GM23248 (cell line): ENCODE results near the gene FAM120C. TPM values are rescaled to one million over a fixed set of nuclear protein-coding genes. Genes with fewer than 3 reads are reported as not detected.

Experiments
- DNase-seq: peaks from one replicate; pipeline ENCODE4 v3.0.0-alpha.2; 2015
- H2AFZ ChIP-seq: fragments of 200-600 bp; sonication (generic); 2 replicates; pipeline ENCODE4 v1.6.1; 2016; ENCODE audit warnings: antibody characterized with exemption
- H3F3A ChIP-seq: fragments of 200-600 bp; sonication (generic); 2 replicates; pipeline ENCODE4 v1.6.1; 2016; ENCODE audit warnings: mild to moderate bottlenecking, antibody characterized with exemption, mixed run types; ENCODE audit not compliant: insufficient read depth
- H3K27ac ChIP-seq: fragments of 200-600 bp; sonication (generic); 2 replicates; pipeline ENCODE4 v1.5.1; 2016; ENCODE audit warnings: mild to moderate bottlenecking
- H3K27me3 ChIP-seq: fragments of 200-600 bp; sonication (generic); replicated peaks from 2 replicates; pipeline ENCODE4 v1.6.1; 2016; ENCODE audit warnings: mild to moderate bottlenecking; ENCODE audit not compliant: insufficient read depth
- H3K36me3 ChIP-seq: fragments of 200-600 bp; sonication (generic); 2 replicates; pipeline ENCODE4 v1.6.1; 2016; ENCODE audit warnings: low read depth, mild to moderate bottlenecking
- H3K4me1 ChIP-seq: fragments of 200-600 bp; sonication (generic); 2 replicates; pipeline ENCODE4 v1.6.1; 2016; ENCODE audit warnings: mild to moderate bottlenecking; ENCODE audit not compliant: insufficient read depth
- H3K4me2 ChIP-seq: fragments of 200-600 bp; sonication (generic); one replicate; pipeline ENCODE4 v1.6.1; 2016; ENCODE audit warnings: mild to moderate bottlenecking; ENCODE audit not compliant: unreplicated experiment
- H3K4me3 ChIP-seq: fragments of 200-600 bp; sonication (generic); 2 replicates; pipeline ENCODE4 v1.5.1; 2016; ENCODE audit warnings: mild to moderate bottlenecking
- H3K79me2 ChIP-seq: fragments of 200-600 bp; sonication (generic); 2 replicates; pipeline ENCODE4 v1.6.1; 2016; ENCODE audit warnings: mild to moderate bottlenecking; ENCODE audit not compliant: insufficient read depth
- H3K9ac ChIP-seq: fragments of 200-600 bp; sonication (generic); 2 replicates; pipeline ENCODE4 v1.6.1; 2016; ENCODE audit warnings: mild to moderate bottlenecking
- H3K9me2 ChIP-seq: fragments of 200-600 bp; sonication (generic); 2 replicates; pipeline ENCODE4 v1.6.1; 2016; ENCODE audit warnings: mixed run types, mild to moderate bottlenecking, moderate library complexity; ENCODE audit not compliant: insufficient read depth
- H3K9me3 ChIP-seq: fragments of 200-600 bp; sonication (generic); one replicate; pipeline ENCODE4 v1.6.1; 2017; ENCODE audit warnings: low read depth
- H4K20me1 ChIP-seq: fragments of 200-600 bp; sonication (generic); 2 replicates; pipeline ENCODE4 v1.6.0; 2016; ENCODE audit not compliant: insufficient read depth
- EZH2 ChIP-seq: fragments of 200-600 bp; sonication (generic); IDR thresholded peaks from 2 replicates; pipeline ENCODE4 v1.6.1; 2018; ENCODE audit warnings: antibody characterized with exemption, mild to moderate bottlenecking; ENCODE audit not compliant: insufficient read depth, poor library complexity, severe bottlenecking
- EZH2phosphoT487 ChIP-seq: fragments of 200-600 bp; sonication (generic); IDR thresholded peaks from 2 replicates; pipeline ENCODE4 v1.6.1; 2018; ENCODE audit warnings: antibody characterized with exemption, moderate library complexity, mild to moderate bottlenecking, low read depth; ENCODE audit not compliant: insufficient read depth
- WGBS, 2 experiments: methylation state at CpG; one replicate each; pipeline ENCODE4 v1.1.6; 2015 to 2017; ENCODE audit warnings: low lambda C conversion rate in 2 of 2, low coverage in 1 of 2; ENCODE audit errors: missing lambda C conversion rate in 2 of 2; 5-methylcytosine and 5-hydroxymethylcytosine counted together
- in situ Hi-C: fragments of 300-500 bp; cut with MboI; formaldehyde crosslinking; loops from 2 replicates; pipeline ENCODE4 v1.15.0; 2020
- polyA plus RNA-seq: library from polyadenylated mRNA; unstranded; fragments of >200 nt; fragmentation: Nextera tagmentation; extraction: Ambion mirVana; gene quantifications from 2 replicates; pipeline ENCODE4 v1.2.1, GENCODE V29; 2016
- total RNA-seq: library from RNA; depleted of rRNA; stranded (reverse); fragments of >200 nt; shearing (Covaris generic); gene quantifications from 2 replicates; pipeline ENCODE4 v1.2.3, GENCODE V29; 2014

FAM120C gene
- total and polyA plus RNA-seq, 2 experiments from 2014 or later, result 4.1 to 4.5 TPM

- in situ Hi-C loops, result loop anchor here (25.0 kb wide), 1 partner anchor 392 kb away; the partner anchor contains the start of gene TSR2
- TF ChIP-seq EZH2 (no peak), EZH2phosphoT487 (no peak)
Observed at GRCh38 chrX:54045563-54046228, 137.4 kb downstream of the FAM120C start.

GRCh38 chrX:54044877-54045338 is 138.1 kb downstream of the FAM120C start:
- H3F3A ChIP-seq, result no peaks in the 10 kb centered on the region; the same call in 1 of the 2 replicates
- in situ Hi-C loops, result loop anchor here (25.0 kb wide), 1 partner anchor 392 kb away; the partner anchor contains the start of gene TSR2
- WGBS, 2 experiments, result 0 to 2% methylated on average over 6 of the region's 10 CpGs

More at GRCh38 chrX:54045563-54046228, 137.4 kb downstream of the FAM120C start:
- DNase-seq, result no peak
- H3K9me2 ChIP-seq, result no peaks in the 10 kb centered on the region
- H3K36me3 ChIP-seq, result no peaks in the 10 kb centered on the region
- H3K4me2 ChIP-seq, result no peak overlapping the region
- H2AFZ ChIP-seq, result peak overlapping the region; percentile 97
- no peaks in the 10 kb centered on the region for H4K20me1 ChIP-seq
- no peak overlapping the region for H3K9ac ChIP-seq
- H3K4me3 ChIP-seq, result no peak overlapping the region
- WGBS, 2 experiments, result 91 to 94% methylated on average over 12 of the region's 12 CpGs
- H3K4me1 ChIP-seq, result no peaks in the 10 kb centered on the region
- no peaks in the 10 kb centered on the region; the same call in 1 of the 2 replicates for H3F3A ChIP-seq
- H3K27me3 ChIP-seq, result no peaks in the 10 kb centered on the region
- no peaks in the 10 kb centered on the region for H3K9me3 ChIP-seq
- H3K79me2 ChIP-seq, result peaks cover 8% of the 10 kb centered on the region
- no peak overlapping the region for H3K27ac ChIP-seq

GRCh38 chrX:54044126-54044876 is 138.8 kb downstream of the FAM120C start, which contains the start of gene PHF8:
PHF8 (minus strand) TSS chrX:54044473; CDS start chrX:54042728, 1,745 bp downstream.
- no peaks in the 10 kb centered on the region for H4K20me1 ChIP-seq
- H3K9me2 ChIP-seq, result no peaks in the 10 kb centered on the region
- H3K79me2 ChIP-seq, result peaks cover 8% of the 10 kb centered on the region
- peak within 1 kb of the TSS; percentile 99 for H3K9ac ChIP-seq
- H3F3A ChIP-seq, result no peaks in the 10 kb centered on the region; the same call in 1 of the 2 replicates
- peak within 1 kb of the TSS; percentile 89 for H3K4me3 ChIP-seq
- TF ChIP-seq EZH2phosphoT487 (no peak), EZH2 (no peak)
- DNase-seq, result peak; percentile 94
- 1 to 2% methylated on average over 31 to 42 of the region's 66 CpGs for WGBS, 2 experiments
- in situ Hi-C loops, result loop anchor here (25.0 kb wide), 1 partner anchor 393 kb away; the partner anchor contains the start of gene TSR2
- H3K36me3 ChIP-seq, result no peaks in the 10 kb centered on the region
- H3K4me2 ChIP-seq, result peak within 1 kb of the TSS; percentile 85
- H3K27ac ChIP-seq, result peak within 1 kb of the TSS; percentile 90
- peak within 1 kb of the TSS; percentile 97 for H2AFZ ChIP-seq
- no peaks in the 10 kb centered on the region for H3K9me3 ChIP-seq
- H3K4me1 ChIP-seq, result no peaks in the 10 kb centered on the region
- H3K27me3 ChIP-seq, result no peaks in the 10 kb centered on the region

More at GRCh38 chrX:54044877-54045338, 138.1 kb downstream of the FAM120C start:
- Histone ChIP-seq H4K20me1 (no peaks in the 10 kb centered on the region), H3K79me2 (peaks cover 8% of the 10 kb centered on the region), H3K36me3 (no peaks in the 10 kb centered on the region), H3K27ac (peak overlapping the region; percentile 90), H2AFZ (peak overlapping the region; percentile 97), H3K9me2 (no peaks in the 10 kb centered on the region), H3K4me3 (peak overlapping the region; percentile 89), H3K27me3 (no peaks in the 10 kb centered on the region), H3K9ac (peak overlapping the region; percentile 99), H3K4me2 (peak overlapping the region; percentile 85), H3K4me1 (no peaks in the 10 kb centered on the region), H3K9me3 (no peaks in the 10 kb centered on the region)
- TF ChIP-seq EZH2, result no peak
- no peak for TF ChIP-seq EZH2phosphoT487
- DNase-seq, result no peak

- Histone ChIP-seq H2AFZ (peak overlapping the region; percentile 88), H3K9me2 (no peaks in the 10 kb centered on the region), H3K79me2 (peaks cover 8% of the 10 kb centered on the region), H3K36me3 (no peaks in the 10 kb centered on the region), H3K27me3 (no peaks in the 10 kb centered on the region), H3K9me3 (no peaks in the 10 kb centered on the region), H3K4me3 (peak overlapping the region; percentile 89), H3K9ac (peak overlapping the region; percentile 99), H3K4me2 (peak overlapping the region; percentile 83), H3K27ac (peak overlapping the region; percentile 90), H4K20me1 (no peaks in the 10 kb centered on the region), H3K4me1 (no peaks in the 10 kb centered on the region), H3F3A (no peaks in the 10 kb centered on the region; the same call in 1 of the 2 replicates)
- in situ Hi-C loops, result loop anchor here (25.0 kb wide), 1 partner anchor 394 kb away; the partner anchor contains the start of gene TSR2
- TF ChIP-seq EZH2, result no peak
- no peak for TF ChIP-seq EZH2phosphoT487
- WGBS, 2 experiments, result 0 to 1% methylated on average over 14 to 31 of the region's 43 CpGs
- peak; percentile 62 for DNase-seq
Observed at GRCh38 chrX:54043541-54044125, 139.4 kb downstream of the FAM120C start.
